Liver (tissue), 9 donors: ENCODE results near the gene ABHD8. TPM values are rescaled to one million over a fixed set of nuclear protein-coding genes. Genes with fewer than 3 reads are reported as not detected.

Experiments used
- DNase-seq: peaks from one replicate; pipeline ENCODE4 v3.0.0-alpha.2; 2017; ENCODE audit warnings: low spot score
- H3K27ac ChIP-seq, 2 donors: one replicate each; pipeline ENCODE4 v1.7.0; 2013; ENCODE audit warnings: inconsistent platforms in 2 of 2, low read length in 2 of 2, control low read depth in 1 of 2, low read depth in 1 of 2, mild to moderate bottlenecking in 1 of 2
- H3K27me3 ChIP-seq, 4 donors: one replicate each; pipeline versions ENCODE4 v1.6.1 to v1.7.0; 2013; ENCODE audit warnings: low read length in 3 of 4, inconsistent platforms in 1 of 4, mild to moderate bottlenecking in 1 of 4, moderate library complexity in 1 of 4; ENCODE audit not compliant: control insufficient read depth in 4 of 4, insufficient read depth in 4 of 4
- H3K36me3 ChIP-seq, 4 donors: one replicate each; pipeline versions ENCODE4 v1.6.1 to v1.7.0; 2013; ENCODE audit warnings: low read length in 3 of 4, mild to moderate bottlenecking in 3 of 4, low read depth in 1 of 4, moderate library complexity in 1 of 4; ENCODE audit not compliant: control insufficient read depth in 4 of 4, insufficient read depth in 3 of 4
- H3K4me1 ChIP-seq, 4 donors: one replicate each; pipeline versions ENCODE4 v1.6.1 to v1.7.0; 2013; ENCODE audit warnings: low read length in 3 of 4, mild to moderate bottlenecking in 3 of 4, moderate library complexity in 1 of 4; ENCODE audit not compliant: control insufficient read depth in 4 of 4, insufficient read depth in 4 of 4
- H3K4me3 ChIP-seq, 3 donors: one replicate each; pipeline versions ENCODE4 v1.6.1 to v1.7.0; 2013; ENCODE audit warnings: low read length in 3 of 3, control low read depth in 1 of 3, low read depth in 1 of 3, mild to moderate bottlenecking in 1 of 3
- H3K9ac ChIP-seq, 2 donors: one replicate each; pipeline ENCODE4 v1.7.0; 2013; ENCODE audit warnings: low read length in 2 of 2, mild to moderate bottlenecking in 2 of 2, moderate library complexity in 2 of 2, control low read depth in 1 of 2, low read depth in 1 of 2
- H3K9me3 ChIP-seq, 4 donors: one replicate each; pipeline versions ENCODE4 v1.6.1 to v1.7.0; 2013; ENCODE audit warnings: low read length in 3 of 4; ENCODE audit not compliant: control insufficient read depth in 4 of 4
- ATF3 ChIP-seq: IDR thresholded peaks from 2 replicates; pipeline ENCODE4 v1.6.1; 2016; ENCODE audit warnings: antibody characterized with exemption
- CTCF ChIP-seq: fragments of 150-350 bp; IDR thresholded peaks from 2 replicates; pipeline ENCODE4 v1.5.1; 2017; ENCODE audit warnings: improper control_type of control experiment, low read depth, low read length; ENCODE audit not compliant: missing input control
- EGR1 ChIP-seq, 2 donors: IDR thresholded peaks; 2 replicates each; pipeline ENCODE4 v1.6.1; 2016 to 2018; ENCODE audit warnings: antibody characterized with exemption in 2 of 2, low read depth in 2 of 2
- FOXA1 ChIP-seq: IDR thresholded peaks from 2 replicates; pipeline ENCODE4 v1.6.1; 2016; ENCODE audit warnings: antibody characterized with exemption
- FOXA2 ChIP-seq: IDR thresholded peaks from 2 replicates; pipeline ENCODE4 v1.6.1; 2016; ENCODE audit warnings: antibody characterized with exemption
- GABPA ChIP-seq, 2 donors: IDR thresholded peaks in 1 of 2; conservative IDR thresholded peaks in 1 of 2; 2 replicates each; pipeline ENCODE4 v1.6.1; 2016; ENCODE audit warnings: antibody characterized with exemption in 2 of 2, mild to moderate bottlenecking in 1 of 2, moderate library complexity in 1 of 2
- HNF4A ChIP-seq, 2 donors: conservative IDR thresholded peaks; 2 replicates each; pipeline ENCODE4 v1.6.1; 2016; ENCODE audit warnings: antibody characterized with exemption in 2 of 2, mild to moderate bottlenecking in 2 of 2
- HNF4G ChIP-seq: IDR thresholded peaks from 2 replicates; pipeline ENCODE4 v1.6.1; 2016; ENCODE audit warnings: antibody characterized with exemption
- JUND ChIP-seq, 2 donors: IDR thresholded peaks; 2 replicates each; pipeline ENCODE4 v1.6.1; 2016; ENCODE audit warnings: antibody characterized with exemption in 2 of 2
- MAX ChIP-seq: IDR thresholded peaks from 2 replicates; pipeline ENCODE4 v1.6.1; 2016; ENCODE audit warnings: antibody characterized with exemption
- NR2F2 ChIP-seq: IDR thresholded peaks from 2 replicates; pipeline ENCODE4 v1.6.1; 2016; ENCODE audit warnings: antibody characterized with exemption
- RAD21 ChIP-seq, 2 donors: IDR thresholded peaks; 2 replicates each; pipeline ENCODE4 v1.6.1; 2016; ENCODE audit warnings: antibody characterized with exemption in 2 of 2, mild to moderate bottlenecking in 2 of 2
- RXRA ChIP-seq, 2 donors: IDR thresholded peaks; 2 replicates each; pipeline ENCODE4 v1.6.1; 2017 to 2018; ENCODE audit warnings: antibody characterized with exemption in 2 of 2, mild to moderate bottlenecking in 1 of 2
- TAF1 ChIP-seq: conservative IDR thresholded peaks from 2 replicates; pipeline ENCODE4 v1.6.1; 2016; ENCODE audit warnings: antibody characterized with exemption, mild to moderate bottlenecking
- YY1 ChIP-seq: IDR thresholded peaks from 2 replicates; pipeline ENCODE4 v1.6.1; 2016; ENCODE audit warnings: antibody characterized with exemption, mild to moderate bottlenecking
- WGBS: extraction: QIAGEN DNeasy Blood & Tissue Kit; methylation state at CpG from one replicate; pipeline ENCODE4 v1.1.7; 2013; 5-methylcytosine and 5-hydroxymethylcytosine counted together
- polyA plus RNA-seq, 2 donors: library from polyadenylated mRNA; stranded (reverse) in 1 of 2; unstranded in 1 of 2; fragments of 200-250 nt in 1 of 2; fragments of >200 nt in 1 of 2; fragmentation: Nextera tagmentation in 1 of 2; extraction: Ambion mirVana in 1 of 2; gene quantifications; one replicate each; pipeline versions ENCODE4 v1.2.1 to v1.2.3, GENCODE V29; 2013 to 2015
- total RNA-seq, 2 donors: library from RNA; depleted of rRNA; stranded (reverse); fragments of >200 nt; gene quantifications; one replicate each; pipeline ENCODE4 v1.2.3, GENCODE V29; 2014
- TF ChIP-seq, protein P1 (sequence below): IDR thresholded peaks from 2 replicates; pipeline ENCODE4 v1.6.1; 2016; ENCODE audit warnings: antibody characterized with exemption
- TF ChIP-seq, protein P2 (sequence below): IDR thresholded peaks from 2 replicates; pipeline ENCODE4 v1.6.1; 2016; ENCODE audit warnings: antibody characterized with exemption, mild to moderate bottlenecking
- donor health status: healthy.
- donor health status: healthy.
- donor health status: healthy.
- donor health status: healthy.
- donor health status: healthy.

ABHD8 gene
- total and polyA plus RNA-seq, 4 donors = 6.3 to 26.9 (median 14.4) TPM

GRCh38 chr19:17304386-17305215 is 1.4 kb upstream of the ABHD8 start (continued):
- TF ChIP-seq, protein P1, sequence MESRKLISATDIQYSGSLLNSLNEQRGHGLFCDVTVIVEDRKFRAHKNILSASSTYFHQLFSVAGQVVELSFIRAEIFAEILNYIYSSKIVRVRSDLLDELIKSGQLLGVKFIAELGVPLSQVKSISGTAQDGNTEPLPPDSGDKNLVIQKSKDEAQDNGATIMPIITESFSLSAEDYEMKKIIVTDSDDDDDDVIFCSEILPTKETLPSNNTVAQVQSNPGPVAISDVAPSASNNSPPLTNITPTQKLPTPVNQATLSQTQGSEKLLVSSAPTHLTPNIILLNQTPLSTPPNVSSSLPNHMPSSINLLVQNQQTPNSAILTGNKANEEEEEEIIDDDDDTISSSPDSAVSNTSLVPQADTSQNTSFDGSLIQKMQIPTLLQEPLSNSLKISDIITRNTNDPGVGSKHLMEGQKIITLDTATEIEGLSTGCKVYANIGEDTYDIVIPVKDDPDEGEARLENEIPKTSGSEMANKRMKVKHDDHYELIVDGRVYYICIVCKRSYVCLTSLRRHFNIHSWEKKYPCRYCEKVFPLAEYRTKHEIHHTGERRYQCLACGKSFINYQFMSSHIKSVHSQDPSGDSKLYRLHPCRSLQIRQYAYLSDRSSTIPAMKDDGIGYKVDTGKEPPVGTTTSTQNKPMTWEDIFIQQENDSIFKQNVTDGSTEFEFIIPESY = no peak
- TF ChIP-seq HNF4A (conservative IDR thresholded peaks at IDR 0.05) (no peak), ATF3 (no peak)

DNA sequence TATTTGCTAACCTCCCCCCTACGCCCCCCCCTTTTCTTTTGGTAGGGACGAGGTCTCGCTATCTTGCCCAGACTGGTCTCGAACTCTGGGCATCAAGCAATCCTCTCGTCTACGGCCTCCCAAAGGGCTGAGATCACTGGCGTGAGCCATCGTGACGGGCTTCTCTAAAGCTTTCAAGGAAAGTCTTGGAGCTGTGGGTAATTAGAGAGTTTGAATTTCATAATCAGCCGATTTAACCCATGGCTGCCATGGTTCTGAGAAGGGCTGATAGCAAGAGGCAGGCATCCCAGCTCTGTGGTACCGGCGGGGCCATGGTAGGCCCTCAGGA is 679 bp upstream of the ABHD8 start:
- H3K27ac ChIP-seq = peak overlapping the region in 1 of 2 donors; percentile 23

More for the DNA sequence above, 679 bp upstream of the ABHD8 start:
- no peak for DNase-seq
- WGBS = 65% methylated on average over 12 of the region's 12 CpGs
- no peaks in the 10 kb centered on the region for H3K36me3 ChIP-seq
- no peak overlapping the region for H3K9ac ChIP-seq
- TF ChIP-seq FOXA2 = no peak
- no peak for TF ChIP-seq FOXA1
- TF ChIP-seq TAF1 = no peak
- no peak for TF ChIP-seq JUND (IDR thresholded peaks at IDR 0.05)
- no peak for TF ChIP-seq HNF4A (conservative IDR thresholded peaks at IDR 0.05)
- TF ChIP-seq RAD21 (IDR thresholded peaks at IDR 0.05) = no peak
- no peak for TF ChIP-seq GABPA (IDR thresholded peaks at IDR 0.05 in 1 of 2, conservative IDR thresholded peaks at IDR 0.05 in 1 of 2)
- TF ChIP-seq, protein P1 = no peak
- TF ChIP-seq EGR1 (IDR thresholded peaks at IDR 0.05; ENCODE audit: low read depth in 2 of 2) = no peak
- TF ChIP-seq, protein P2, sequence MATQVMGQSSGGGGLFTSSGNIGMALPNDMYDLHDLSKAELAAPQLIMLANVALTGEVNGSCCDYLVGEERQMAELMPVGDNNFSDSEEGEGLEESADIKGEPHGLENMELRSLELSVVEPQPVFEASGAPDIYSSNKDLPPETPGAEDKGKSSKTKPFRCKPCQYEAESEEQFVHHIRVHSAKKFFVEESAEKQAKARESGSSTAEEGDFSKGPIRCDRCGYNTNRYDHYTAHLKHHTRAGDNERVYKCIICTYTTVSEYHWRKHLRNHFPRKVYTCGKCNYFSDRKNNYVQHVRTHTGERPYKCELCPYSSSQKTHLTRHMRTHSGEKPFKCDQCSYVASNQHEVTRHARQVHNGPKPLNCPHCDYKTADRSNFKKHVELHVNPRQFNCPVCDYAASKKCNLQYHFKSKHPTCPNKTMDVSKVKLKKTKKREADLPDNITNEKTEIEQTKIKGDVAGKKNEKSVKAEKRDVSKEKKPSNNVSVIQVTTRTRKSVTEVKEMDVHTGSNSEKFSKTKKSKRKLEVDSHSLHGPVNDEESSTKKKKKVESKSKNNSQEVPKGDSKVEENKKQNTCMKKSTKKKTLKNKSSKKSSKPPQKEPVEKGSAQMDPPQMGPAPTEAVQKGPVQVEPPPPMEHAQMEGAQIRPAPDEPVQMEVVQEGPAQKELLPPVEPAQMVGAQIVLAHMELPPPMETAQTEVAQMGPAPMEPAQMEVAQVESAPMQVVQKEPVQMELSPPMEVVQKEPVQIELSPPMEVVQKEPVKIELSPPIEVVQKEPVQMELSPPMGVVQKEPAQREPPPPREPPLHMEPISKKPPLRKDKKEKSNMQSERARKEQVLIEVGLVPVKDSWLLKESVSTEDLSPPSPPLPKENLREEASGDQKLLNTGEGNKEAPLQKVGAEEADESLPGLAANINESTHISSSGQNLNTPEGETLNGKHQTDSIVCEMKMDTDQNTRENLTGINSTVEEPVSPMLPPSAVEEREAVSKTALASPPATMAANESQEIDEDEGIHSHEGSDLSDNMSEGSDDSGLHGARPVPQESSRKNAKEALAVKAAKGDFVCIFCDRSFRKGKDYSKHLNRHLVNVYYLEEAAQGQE = no peak
- no peak for TF ChIP-seq NR2F2
- no peak for TF ChIP-seq CTCF
- TF ChIP-seq YY1 = no peak
- no peak for TF ChIP-seq MAX
- TF ChIP-seq RXRA (IDR thresholded peaks at IDR 0.05) = no peak
- TF ChIP-seq HNF4G = no peak
- no peaks in the 10 kb centered on the region for H3K9me3 ChIP-seq
- no peaks in the 10 kb centered on the region for H3K27me3 ChIP-seq
- H3K4me1 ChIP-seq = peaks cover 12 to 46% (median 37%) of the 10 kb centered on the region in 4 donors
- no peak overlapping the region for H3K4me3 ChIP-seq
